Liver (tissue), 9 donors: ENCODE results near the gene SYNJ2. TPM values are rescaled to one million over a fixed set of nuclear protein-coding genes. Genes with fewer than 3 reads are reported as not detected.

ENCODE experiments used
- DNase-seq: peaks from one replicate; pipeline ENCODE4 v3.0.0-alpha.2; 2017; ENCODE audit warnings: low spot score
- H3K27ac ChIP-seq, 2 donors: one replicate each; pipeline ENCODE4 v1.7.0; 2013; ENCODE audit warnings: inconsistent platforms in 2 of 2, low read length in 2 of 2, control low read depth in 1 of 2, low read depth in 1 of 2, mild to moderate bottlenecking in 1 of 2
- H3K27me3 ChIP-seq, 4 donors: one replicate each; pipeline versions ENCODE4 v1.6.1 to v1.7.0; 2013; ENCODE audit warnings: low read length in 3 of 4, inconsistent platforms in 1 of 4, mild to moderate bottlenecking in 1 of 4, moderate library complexity in 1 of 4; ENCODE audit not compliant: control insufficient read depth in 4 of 4, insufficient read depth in 4 of 4
- H3K36me3 ChIP-seq, 4 donors: one replicate each; pipeline versions ENCODE4 v1.6.1 to v1.7.0; 2013; ENCODE audit warnings: low read length in 3 of 4, mild to moderate bottlenecking in 3 of 4, low read depth in 1 of 4, moderate library complexity in 1 of 4; ENCODE audit not compliant: control insufficient read depth in 4 of 4, insufficient read depth in 3 of 4
- H3K4me1 ChIP-seq, 4 donors: one replicate each; pipeline versions ENCODE4 v1.6.1 to v1.7.0; 2013; ENCODE audit warnings: low read length in 3 of 4, mild to moderate bottlenecking in 3 of 4, moderate library complexity in 1 of 4; ENCODE audit not compliant: control insufficient read depth in 4 of 4, insufficient read depth in 4 of 4
- H3K4me3 ChIP-seq, 3 donors: one replicate each; pipeline versions ENCODE4 v1.6.1 to v1.7.0; 2013; ENCODE audit warnings: low read length in 3 of 3, control low read depth in 1 of 3, low read depth in 1 of 3, mild to moderate bottlenecking in 1 of 3
- H3K9ac ChIP-seq, 2 donors: one replicate each; pipeline ENCODE4 v1.7.0; 2013; ENCODE audit warnings: low read length in 2 of 2, mild to moderate bottlenecking in 2 of 2, moderate library complexity in 2 of 2, control low read depth in 1 of 2, low read depth in 1 of 2
- H3K9me3 ChIP-seq, 4 donors: one replicate each; pipeline versions ENCODE4 v1.6.1 to v1.7.0; 2013; ENCODE audit warnings: low read length in 3 of 4; ENCODE audit not compliant: control insufficient read depth in 4 of 4
- CTCF ChIP-seq: fragments of 150-350 bp; IDR thresholded peaks from 2 replicates; pipeline ENCODE4 v1.5.1; 2017; ENCODE audit warnings: improper control_type of control experiment, low read depth, low read length; ENCODE audit not compliant: missing input control
- EGR1 ChIP-seq, 2 donors: IDR thresholded peaks; 2 replicates each; pipeline ENCODE4 v1.6.1; 2016 to 2018; ENCODE audit warnings: antibody characterized with exemption in 2 of 2, low read depth in 2 of 2
- FOXA1 ChIP-seq: IDR thresholded peaks from 2 replicates; pipeline ENCODE4 v1.6.1; 2016; ENCODE audit warnings: antibody characterized with exemption
- FOXA2 ChIP-seq: IDR thresholded peaks from 2 replicates; pipeline ENCODE4 v1.6.1; 2016; ENCODE audit warnings: antibody characterized with exemption
- GABPA ChIP-seq, 2 donors: IDR thresholded peaks in 1 of 2; conservative IDR thresholded peaks in 1 of 2; 2 replicates each; pipeline ENCODE4 v1.6.1; 2016; ENCODE audit warnings: antibody characterized with exemption in 2 of 2, mild to moderate bottlenecking in 1 of 2, moderate library complexity in 1 of 2
- HNF4A ChIP-seq, 2 donors: conservative IDR thresholded peaks; 2 replicates each; pipeline ENCODE4 v1.6.1; 2016; ENCODE audit warnings: antibody characterized with exemption in 2 of 2, mild to moderate bottlenecking in 2 of 2
- HNF4G ChIP-seq: IDR thresholded peaks from 2 replicates; pipeline ENCODE4 v1.6.1; 2016; ENCODE audit warnings: antibody characterized with exemption
- JUND ChIP-seq, 2 donors: IDR thresholded peaks; 2 replicates each; pipeline ENCODE4 v1.6.1; 2016; ENCODE audit warnings: antibody characterized with exemption in 2 of 2
- NR2F2 ChIP-seq: IDR thresholded peaks from 2 replicates; pipeline ENCODE4 v1.6.1; 2016; ENCODE audit warnings: antibody characterized with exemption
- RAD21 ChIP-seq, 2 donors: IDR thresholded peaks; 2 replicates each; pipeline ENCODE4 v1.6.1; 2016; ENCODE audit warnings: antibody characterized with exemption in 2 of 2, mild to moderate bottlenecking in 2 of 2
- RXRA ChIP-seq, 2 donors: IDR thresholded peaks; 2 replicates each; pipeline ENCODE4 v1.6.1; 2017 to 2018; ENCODE audit warnings: antibody characterized with exemption in 2 of 2, mild to moderate bottlenecking in 1 of 2
- SP1 ChIP-seq: IDR thresholded peaks from 2 replicates; pipeline ENCODE4 v1.6.1; 2018; ENCODE audit warnings: antibody characterized with exemption, mild to moderate bottlenecking
- TAF1 ChIP-seq: conservative IDR thresholded peaks from 2 replicates; pipeline ENCODE4 v1.6.1; 2016; ENCODE audit warnings: antibody characterized with exemption, mild to moderate bottlenecking
- YY1 ChIP-seq: IDR thresholded peaks from 2 replicates; pipeline ENCODE4 v1.6.1; 2016; ENCODE audit warnings: antibody characterized with exemption, mild to moderate bottlenecking
- WGBS: extraction: QIAGEN DNeasy Blood & Tissue Kit; methylation state at CpG from one replicate; pipeline ENCODE4 v1.1.7; 2013; 5-methylcytosine and 5-hydroxymethylcytosine counted together
- polyA plus RNA-seq, 2 donors: library from polyadenylated mRNA; stranded (reverse) in 1 of 2; unstranded in 1 of 2; fragments of 200-250 nt in 1 of 2; fragments of >200 nt in 1 of 2; fragmentation: Nextera tagmentation in 1 of 2; extraction: Ambion mirVana in 1 of 2; gene quantifications; one replicate each; pipeline versions ENCODE4 v1.2.1 to v1.2.3, GENCODE V29; 2013 to 2015
- total RNA-seq, 2 donors: library from RNA; depleted of rRNA; stranded (reverse); fragments of >200 nt; gene quantifications; one replicate each; pipeline ENCODE4 v1.2.3, GENCODE V29; 2014
- TF ChIP-seq, protein P1 (sequence below): IDR thresholded peaks from 2 replicates; pipeline ENCODE4 v1.6.1; 2016; ENCODE audit warnings: antibody characterized with exemption, mild to moderate bottlenecking
- TF ChIP-seq, protein P2 (sequence below): IDR thresholded peaks from 2 replicates; pipeline ENCODE4 v1.6.1; 2016; ENCODE audit warnings: antibody characterized with exemption
- TF ChIP-seq, protein P3 (sequence below): IDR thresholded peaks from 2 replicates; pipeline ENCODE4 v1.6.1; 2016; ENCODE audit warnings: antibody characterized with exemption
- TF ChIP-seq, protein P4 (sequence below): IDR thresholded peaks from 2 replicates; pipeline ENCODE4 v1.6.1; 2016; ENCODE audit warnings: antibody characterized with exemption
- donor health status: healthy.
- donor health status: healthy.
- donor health status: healthy.
- donor health status: healthy.
- donor health status: healthy.

SYNJ2 gene
- total and polyA plus RNA-seq, 4 donors = 2.4 to 8.9 (median 3.2) TPM

GRCh38 chr6:158041788-158042187, 60.1 kb downstream of the SYNJ2 start:
- Histone ChIP-seq H3K4me1 (peaks cover 0 to 5% (median 4%) of the 10 kb centered on the region in 4 donors), H3K36me3 (peaks cover 0 to 3% (median 0%) of the 10 kb centered on the region in 4 donors), H3K27me3 (no peaks in the 10 kb centered on the region), H3K9ac (no peak overlapping the region), H3K4me3 (no peak overlapping the region), H3K27ac (no peak overlapping the region), H3K9me3 (no peaks in the 10 kb centered on the region)
- WGBS = 96% methylated on average over 12 of the region's 12 CpGs
- TF ChIP-seq CTCF = no peak
- TF ChIP-seq FOXA2 = no peak
- TF ChIP-seq HNF4G = no peak
- no peak for TF ChIP-seq NR2F2
- TF ChIP-seq SP1 = no peak
- no peak for TF ChIP-seq EGR1 (IDR thresholded peaks at IDR 0.05; ENCODE audit: low read depth in 2 of 2)
- TF ChIP-seq TAF1 = no peak
- TF ChIP-seq JUND (IDR thresholded peaks at IDR 0.05) = no peak
- TF ChIP-seq, protein P1, sequence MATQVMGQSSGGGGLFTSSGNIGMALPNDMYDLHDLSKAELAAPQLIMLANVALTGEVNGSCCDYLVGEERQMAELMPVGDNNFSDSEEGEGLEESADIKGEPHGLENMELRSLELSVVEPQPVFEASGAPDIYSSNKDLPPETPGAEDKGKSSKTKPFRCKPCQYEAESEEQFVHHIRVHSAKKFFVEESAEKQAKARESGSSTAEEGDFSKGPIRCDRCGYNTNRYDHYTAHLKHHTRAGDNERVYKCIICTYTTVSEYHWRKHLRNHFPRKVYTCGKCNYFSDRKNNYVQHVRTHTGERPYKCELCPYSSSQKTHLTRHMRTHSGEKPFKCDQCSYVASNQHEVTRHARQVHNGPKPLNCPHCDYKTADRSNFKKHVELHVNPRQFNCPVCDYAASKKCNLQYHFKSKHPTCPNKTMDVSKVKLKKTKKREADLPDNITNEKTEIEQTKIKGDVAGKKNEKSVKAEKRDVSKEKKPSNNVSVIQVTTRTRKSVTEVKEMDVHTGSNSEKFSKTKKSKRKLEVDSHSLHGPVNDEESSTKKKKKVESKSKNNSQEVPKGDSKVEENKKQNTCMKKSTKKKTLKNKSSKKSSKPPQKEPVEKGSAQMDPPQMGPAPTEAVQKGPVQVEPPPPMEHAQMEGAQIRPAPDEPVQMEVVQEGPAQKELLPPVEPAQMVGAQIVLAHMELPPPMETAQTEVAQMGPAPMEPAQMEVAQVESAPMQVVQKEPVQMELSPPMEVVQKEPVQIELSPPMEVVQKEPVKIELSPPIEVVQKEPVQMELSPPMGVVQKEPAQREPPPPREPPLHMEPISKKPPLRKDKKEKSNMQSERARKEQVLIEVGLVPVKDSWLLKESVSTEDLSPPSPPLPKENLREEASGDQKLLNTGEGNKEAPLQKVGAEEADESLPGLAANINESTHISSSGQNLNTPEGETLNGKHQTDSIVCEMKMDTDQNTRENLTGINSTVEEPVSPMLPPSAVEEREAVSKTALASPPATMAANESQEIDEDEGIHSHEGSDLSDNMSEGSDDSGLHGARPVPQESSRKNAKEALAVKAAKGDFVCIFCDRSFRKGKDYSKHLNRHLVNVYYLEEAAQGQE = no peak
- no peak for TF ChIP-seq HNF4A (conservative IDR thresholded peaks at IDR 0.05)
- no peak for TF ChIP-seq YY1
- TF ChIP-seq GABPA (IDR thresholded peaks at IDR 0.05 in 1 of 2, conservative IDR thresholded peaks at IDR 0.05 in 1 of 2) = no peak
- TF ChIP-seq FOXA1 = no peak
- TF ChIP-seq, protein P2, sequence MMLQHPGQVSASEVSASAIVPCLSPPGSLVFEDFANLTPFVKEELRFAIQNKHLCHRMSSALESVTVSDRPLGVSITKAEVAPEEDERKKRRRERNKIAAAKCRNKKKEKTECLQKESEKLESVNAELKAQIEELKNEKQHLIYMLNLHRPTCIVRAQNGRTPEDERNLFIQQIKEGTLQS = no peak
- TF ChIP-seq RXRA (IDR thresholded peaks at IDR 0.05) = no peak
- TF ChIP-seq RAD21 (IDR thresholded peaks at IDR 0.05) = no peak
- TF ChIP-seq, protein P3, sequence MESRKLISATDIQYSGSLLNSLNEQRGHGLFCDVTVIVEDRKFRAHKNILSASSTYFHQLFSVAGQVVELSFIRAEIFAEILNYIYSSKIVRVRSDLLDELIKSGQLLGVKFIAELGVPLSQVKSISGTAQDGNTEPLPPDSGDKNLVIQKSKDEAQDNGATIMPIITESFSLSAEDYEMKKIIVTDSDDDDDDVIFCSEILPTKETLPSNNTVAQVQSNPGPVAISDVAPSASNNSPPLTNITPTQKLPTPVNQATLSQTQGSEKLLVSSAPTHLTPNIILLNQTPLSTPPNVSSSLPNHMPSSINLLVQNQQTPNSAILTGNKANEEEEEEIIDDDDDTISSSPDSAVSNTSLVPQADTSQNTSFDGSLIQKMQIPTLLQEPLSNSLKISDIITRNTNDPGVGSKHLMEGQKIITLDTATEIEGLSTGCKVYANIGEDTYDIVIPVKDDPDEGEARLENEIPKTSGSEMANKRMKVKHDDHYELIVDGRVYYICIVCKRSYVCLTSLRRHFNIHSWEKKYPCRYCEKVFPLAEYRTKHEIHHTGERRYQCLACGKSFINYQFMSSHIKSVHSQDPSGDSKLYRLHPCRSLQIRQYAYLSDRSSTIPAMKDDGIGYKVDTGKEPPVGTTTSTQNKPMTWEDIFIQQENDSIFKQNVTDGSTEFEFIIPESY = no peak
- TF ChIP-seq, protein P4, sequence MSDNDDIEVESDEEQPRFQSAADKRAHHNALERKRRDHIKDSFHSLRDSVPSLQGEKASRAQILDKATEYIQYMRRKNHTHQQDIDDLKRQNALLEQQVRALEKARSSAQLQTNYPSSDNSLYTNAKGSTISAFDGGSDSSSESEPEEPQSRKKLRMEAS = no peak
- no peak for DNase-seq
